ENCODE data around the gene TRAPPC1.
A peak's percentile ranks its signal among the peaks of the same experiment; 100 is the strongest.
"Not testable (repeated sequence)": the region's sequence is repeated elsewhere in the genome, so short reads cannot be mapped to it uniquely, and the experiment has no call there.

The TRAPPC1 gene, protein sequence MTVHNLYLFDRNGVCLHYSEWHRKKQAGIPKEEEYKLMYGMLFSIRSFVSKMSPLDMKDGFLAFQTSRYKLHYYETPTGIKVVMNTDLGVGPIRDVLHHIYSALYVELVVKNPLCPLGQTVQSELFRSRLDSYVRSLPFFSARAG

DNA sequence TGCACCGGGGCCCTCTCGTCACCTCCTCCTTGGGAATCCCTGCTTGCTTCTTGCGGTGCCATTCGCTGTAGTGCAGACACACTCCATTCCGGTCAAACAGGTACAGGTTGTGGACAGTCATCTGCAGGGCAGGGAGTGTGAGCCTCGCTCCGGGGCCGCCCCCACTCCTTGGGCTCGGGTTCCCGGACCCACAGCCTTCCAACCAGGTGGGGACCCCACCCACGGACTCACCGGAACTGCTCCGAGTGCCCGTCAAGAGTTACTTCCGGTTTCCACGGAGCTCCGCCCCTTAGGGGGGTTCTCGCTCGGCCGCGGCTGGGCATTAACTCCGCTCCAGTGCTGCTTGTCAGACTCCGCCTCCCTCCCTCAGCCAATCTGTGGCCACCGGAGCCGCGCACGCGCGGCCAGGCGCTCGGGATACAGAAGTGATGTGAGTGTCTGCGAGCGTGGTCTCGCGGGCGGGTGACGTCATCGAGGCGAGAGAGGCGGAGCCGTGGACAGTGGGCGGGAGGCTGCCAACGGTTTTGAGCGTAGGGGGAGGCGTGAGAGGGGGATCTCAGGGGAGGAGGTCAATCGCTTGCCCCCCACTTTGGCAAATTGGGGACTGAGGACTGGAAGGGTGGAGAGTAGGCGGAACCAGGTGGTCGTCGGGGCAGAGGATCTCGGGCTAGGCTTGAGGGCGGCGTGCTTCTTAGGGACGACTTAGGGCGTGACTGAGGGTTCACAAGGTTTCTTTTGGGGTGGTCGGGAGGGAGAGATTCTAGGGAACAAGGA, at the start of gene TRAPPC1, which contains the start of gene CNTROB:
Gene TRAPPC1, minus strand, starts transcription at position 238 of the 774 bp plus-strand sequence. Its CDS starts 117 bp downstream, at position 121.
Gene CNTROB, plus strand, starts transcription at position 498 of the 774 bp plus-strand sequence. CDS start 874 bp downstream, outside the sequence.
- peak; percentile 99 for DNase-seq

DNA sequence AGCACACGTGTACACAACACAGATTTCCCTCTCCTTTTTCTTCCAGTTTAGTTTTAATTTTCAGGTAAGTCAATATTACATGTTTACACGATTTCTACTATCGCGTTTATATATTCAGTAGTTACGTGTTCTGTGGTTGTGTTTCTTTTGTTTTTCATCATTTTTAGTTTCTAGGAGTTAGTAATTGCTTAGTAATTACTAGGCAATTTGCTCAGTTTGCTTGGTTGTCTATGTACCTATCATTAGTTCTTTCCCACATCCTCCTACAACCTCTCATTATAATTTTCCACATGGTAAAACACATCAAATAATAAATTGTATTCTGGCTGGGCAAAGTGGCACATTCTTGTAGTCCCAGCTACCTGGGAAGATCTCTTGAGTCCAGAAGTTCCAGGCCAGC, 46.1 kb upstream of the TRAPPC1 start:
- no peak for DNase-seq

DNA sequence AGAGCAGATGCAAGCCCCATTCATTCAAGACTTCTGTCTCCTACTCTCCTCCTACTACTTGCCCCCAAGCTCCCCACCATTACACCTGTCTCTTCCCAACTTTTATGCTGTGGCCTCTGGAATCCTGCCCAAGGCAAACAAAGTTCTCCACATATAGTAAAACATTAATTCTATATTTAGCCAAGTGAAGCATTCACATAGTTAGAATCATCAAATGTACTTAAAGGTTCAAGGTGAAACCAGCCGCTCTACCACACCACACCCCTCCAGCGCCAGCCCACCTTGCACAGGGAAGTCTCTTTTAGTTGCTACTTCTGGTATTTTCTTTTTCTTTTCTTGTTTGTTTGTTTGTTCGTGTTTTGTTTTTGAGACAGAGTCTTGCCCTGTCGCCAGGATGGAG, 45.3 kb upstream of the TRAPPC1 start:
- DNase-seq: no peak

DNA sequence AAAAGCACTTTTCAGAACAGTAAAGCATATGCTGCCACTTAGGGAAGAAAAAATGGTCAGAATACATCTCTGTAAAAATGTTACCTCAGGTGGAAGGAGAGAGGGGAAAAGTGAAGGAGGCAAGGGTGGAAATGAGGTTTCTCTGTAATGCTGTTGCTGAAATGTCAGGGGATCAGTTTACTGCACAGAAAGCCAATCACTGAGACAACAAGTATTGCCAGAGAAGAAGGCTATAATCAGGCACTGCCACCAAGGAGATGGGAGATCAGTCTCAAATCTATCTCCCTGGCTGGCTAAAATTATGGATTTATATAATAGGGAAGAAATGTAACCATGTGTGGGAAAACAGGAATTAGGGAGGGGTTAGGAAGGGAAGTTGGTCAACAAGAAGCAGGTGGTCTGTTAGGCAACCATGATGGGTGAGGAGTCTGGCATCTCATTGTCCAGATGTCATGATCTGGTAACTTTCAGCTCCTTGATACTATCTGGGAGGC, 42.9 kb upstream of the TRAPPC1 start:
- DNase-seq: no peak

DNA sequence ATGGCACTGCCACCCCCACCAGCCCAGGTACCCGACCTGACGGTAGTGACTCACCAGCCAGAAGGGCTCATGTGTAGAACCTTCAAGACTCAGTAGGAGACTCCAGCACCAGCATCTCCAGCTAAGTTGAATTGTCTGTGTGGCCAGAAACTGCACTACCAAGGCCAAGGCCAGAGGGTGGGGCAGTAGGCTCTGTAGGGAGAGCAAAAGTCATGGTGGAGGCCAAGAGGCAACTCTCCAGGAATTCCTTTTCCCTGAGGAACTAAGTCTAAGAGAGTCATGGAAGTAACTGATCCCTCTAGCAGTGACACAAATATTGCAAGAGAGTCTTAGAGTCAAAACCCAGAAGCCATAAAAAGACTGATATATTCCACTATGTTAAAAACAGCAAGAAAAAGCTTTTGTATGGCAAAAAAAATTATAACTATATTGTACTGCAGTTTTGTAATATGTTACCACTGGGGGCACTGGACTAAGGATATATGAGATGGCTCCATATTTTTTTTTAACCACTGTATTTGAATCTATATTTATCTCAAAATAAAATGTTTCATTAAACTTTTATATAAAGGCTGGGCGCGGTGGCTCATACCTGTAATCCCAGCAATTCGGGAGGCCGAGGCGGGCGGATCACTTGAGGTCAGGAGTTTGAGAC, 40.5 kb upstream of the TRAPPC1 start:
- DNase-seq: no peak

DNA sequence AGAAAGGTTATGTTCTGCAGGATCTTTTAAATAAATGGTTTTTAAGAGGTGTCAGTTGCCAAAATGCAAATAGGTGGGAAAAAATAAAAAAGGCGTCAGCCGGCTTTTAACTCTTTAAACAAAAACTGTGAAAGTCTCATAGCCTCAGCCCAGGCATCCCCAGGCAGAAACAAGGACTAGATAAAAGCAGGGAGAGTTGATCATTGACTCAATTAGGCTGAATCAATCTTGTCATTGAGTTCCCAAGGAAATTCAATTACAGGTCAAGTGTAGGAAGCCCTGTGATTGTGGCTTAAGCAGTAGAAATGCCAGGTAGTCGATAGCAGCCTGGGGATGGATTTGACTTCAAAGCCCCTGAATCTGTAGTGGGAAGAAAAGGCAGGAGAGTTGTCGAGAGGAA, 39.9 kb upstream of the TRAPPC1 start:
- no peak for DNase-seq

DNA sequence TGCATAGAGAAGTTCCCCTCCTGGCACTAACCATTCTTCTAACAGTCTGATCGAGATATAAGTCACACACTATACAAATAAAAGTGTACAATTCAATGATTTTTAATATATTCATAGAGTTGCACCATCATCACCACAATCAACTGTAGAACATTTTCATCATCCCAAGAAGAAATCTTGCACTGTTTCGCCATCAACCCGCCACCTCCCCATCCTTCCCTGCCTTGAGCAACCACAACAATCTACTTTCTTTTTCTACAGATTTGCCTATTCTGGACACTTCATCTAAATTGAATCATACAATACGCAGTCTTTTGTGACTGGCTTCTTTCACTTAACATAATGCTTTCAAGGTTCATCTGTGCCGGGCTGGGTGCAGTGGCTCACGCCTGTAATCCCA, 37.7 kb upstream of the TRAPPC1 start:
- DNase-seq: no peak

DNA sequence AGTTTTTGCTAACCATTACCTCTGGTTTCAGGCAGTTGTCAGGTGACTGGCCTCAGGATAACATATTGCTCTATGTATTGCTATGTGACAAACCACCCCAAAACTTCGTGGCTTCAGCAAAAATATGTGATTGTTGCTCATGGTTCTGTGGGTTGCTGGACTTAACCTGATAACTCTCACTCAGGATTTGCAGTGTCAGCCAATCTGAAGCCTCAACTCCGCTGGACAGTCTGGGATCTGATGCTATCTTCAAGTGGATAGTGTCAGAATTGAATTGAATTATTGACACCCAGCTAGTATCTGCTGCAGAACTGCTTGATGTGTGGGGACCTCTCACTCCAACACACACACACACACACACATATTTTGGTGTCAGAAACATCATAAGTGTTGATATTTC, 36.0 kb upstream of the TRAPPC1 start:
- no peak for DNase-seq

DNA sequence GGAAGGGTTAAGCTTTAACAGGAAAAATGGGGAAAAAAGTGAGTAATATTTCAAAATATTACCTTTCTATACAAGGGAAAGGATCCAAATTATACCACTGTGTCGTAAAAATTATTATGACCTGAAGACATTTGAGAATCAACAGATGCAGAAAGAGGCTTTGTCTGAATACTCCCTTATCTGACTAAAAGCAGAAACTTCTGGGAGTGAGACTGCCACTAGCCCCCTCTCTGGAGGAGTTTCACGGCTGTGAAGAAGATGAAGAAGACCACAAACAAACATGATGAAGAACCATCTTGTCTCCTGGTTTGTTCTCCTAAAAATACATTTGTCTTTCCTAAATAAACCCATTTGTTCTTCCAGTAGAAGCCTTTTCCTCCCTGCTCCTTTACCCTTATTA, 29.7 kb upstream of the TRAPPC1 start:
- no peak for DNase-seq

DNA sequence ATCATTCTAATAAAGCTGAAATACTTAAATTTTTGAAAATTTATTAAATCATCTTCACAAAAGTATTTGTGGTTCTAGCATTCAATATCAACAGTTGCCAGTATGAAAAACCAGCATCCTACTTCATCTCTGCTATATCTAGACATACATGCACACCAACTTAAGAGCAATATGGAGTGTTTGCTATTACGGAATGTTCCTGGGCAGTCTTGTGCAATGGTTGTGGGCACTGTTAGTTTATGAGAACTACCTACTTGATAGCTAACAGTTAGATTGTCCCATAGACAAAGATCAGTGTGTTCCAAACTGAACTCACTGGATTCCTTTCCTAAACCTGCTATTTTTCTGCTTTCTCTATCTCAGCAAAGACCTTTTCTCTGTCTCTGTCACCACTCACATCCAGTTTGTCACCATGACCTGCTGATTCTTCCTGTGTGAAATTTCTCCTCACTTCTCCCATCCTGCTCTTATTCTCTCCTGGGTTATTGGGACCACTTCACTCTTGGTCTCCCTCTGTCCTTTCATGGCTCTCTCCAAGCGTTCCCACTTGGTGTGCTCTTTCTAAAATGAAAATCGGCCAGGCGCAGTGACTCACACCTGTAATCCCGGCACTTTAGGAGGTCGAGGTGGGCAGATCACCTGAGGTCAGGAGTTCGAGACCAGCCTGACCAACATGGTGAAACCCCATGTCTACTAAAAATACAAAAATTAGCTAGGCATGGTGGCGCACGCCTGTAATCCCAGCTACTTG, 27.9 kb upstream of the TRAPPC1 start:
- DNase-seq: no peak

DNA sequence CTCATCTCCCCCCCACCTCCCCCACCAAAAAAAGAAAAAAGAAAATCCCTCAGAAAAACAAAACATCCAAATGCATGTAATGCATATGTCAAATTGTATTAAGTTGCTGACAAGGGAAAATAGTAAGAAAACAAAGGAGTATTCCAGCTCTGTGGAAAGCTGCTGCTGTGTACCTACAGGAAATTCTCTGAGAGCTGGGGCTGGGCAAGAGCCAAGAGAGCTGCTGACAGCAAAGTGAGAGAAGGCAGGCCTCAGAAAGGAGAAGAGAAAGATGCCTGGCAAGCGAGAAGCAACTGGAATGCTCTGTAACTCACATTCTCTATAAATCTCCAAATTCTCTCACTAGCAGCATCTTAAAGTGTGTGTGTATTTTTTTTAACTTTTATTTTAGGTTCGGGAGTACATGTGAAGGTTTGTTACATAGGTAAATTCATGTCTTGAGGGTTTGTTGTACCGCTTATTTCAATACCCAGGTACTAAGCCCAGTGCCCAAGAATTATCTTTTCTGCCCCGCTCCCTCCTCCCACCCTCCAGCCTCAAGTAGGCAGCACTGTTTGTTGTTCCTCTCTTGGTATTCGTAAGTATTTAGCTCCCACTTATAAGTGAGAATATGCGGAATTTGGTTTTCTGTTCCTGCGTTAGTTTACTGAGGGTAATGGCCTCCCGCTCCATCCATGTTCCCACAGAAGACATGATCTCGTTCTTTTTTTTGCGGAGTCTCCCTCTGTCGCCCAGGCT, 24.7 kb upstream of the TRAPPC1 start:
- no peak for DNase-seq

DNA sequence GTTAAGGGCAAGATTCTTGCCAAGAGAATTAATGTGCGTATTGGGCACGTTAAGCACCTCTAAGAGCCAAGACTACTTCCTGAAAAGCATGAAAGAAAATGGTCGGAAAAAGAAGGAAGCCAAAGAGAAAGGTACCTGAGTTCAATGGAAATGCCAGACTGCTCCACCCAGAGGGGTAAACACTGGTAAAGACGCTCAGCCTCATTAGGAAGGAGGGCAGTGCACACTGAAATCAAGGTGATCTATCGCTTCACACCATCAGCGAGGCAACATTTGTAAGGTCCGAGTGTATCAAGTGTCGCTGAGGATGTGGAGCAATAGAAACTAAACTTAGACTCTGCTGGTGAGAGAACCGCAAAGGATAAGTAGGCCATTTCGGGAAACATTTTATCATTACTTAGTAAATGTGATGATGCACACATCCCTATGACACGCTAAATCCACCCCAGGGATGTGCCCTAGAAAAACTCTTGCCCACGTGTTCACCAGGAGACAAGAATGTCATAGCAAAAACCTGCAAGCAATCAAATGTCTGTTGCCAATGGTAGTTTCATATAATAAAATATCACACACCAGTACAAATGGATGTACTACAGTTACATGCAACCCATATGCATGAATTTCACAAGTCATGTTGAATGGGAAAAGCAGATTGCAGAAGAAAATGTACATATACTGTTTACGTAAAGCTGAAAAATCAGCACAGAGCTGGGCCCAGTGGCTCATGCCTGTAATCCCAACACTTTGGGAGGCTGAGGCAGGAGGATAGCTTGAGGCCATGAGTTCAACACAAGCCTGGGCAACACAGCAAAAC, 23.9 kb upstream of the TRAPPC1 start:
- no peak for DNase-seq

DNA sequence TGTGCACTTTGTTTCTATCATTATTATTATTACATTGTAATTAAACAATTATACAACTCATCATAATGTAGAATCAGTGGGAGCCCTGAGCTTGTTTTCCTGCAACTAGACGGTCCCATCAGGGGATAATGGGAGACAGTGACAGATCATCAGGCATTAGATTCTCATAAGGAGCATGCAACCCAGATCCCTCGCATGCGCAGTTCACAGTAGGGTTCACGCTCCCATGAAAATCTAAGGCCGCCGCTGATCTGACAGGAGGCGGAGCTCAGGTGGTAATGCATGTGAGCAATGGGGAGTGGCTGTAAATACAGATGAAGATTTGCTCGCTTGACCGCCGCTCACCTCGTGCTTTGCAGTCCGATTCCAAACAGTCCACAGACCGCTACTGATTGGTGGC, 21.5 kb upstream of the TRAPPC1 start:
- DNase-seq: not testable (repeated sequence)

DNA sequence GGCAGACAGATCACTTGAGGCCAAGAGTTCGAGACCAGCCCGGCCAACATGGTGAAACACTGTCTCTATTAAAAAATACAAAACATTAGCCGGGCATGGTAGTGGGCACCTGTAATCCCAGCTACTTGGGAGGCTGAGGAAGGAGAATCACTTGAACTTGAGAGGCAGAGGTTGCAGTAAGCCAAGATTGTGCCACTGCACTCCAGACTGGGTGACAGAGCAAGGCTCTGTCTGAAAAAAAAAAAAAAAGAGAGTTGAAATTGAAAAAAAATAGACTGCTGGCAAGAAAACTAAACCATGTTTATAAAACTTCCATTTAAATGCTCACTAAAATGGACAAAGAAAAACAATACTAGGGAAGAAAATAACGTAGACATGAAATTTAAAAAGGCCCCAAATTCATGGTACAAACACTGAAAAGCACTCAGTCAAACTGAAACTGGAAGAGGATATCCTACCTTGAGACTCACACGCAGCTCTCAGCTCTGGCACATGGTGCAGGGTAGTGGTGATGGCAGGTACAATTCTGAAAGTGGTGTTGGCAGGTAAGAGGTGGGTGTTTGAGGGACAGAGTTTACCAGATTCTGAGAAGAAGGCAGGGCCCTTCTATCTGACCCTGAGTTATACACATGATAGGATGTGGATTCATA, 19.5 kb upstream of the TRAPPC1 start:
- peak; percentile 46 for DNase-seq

DNA sequence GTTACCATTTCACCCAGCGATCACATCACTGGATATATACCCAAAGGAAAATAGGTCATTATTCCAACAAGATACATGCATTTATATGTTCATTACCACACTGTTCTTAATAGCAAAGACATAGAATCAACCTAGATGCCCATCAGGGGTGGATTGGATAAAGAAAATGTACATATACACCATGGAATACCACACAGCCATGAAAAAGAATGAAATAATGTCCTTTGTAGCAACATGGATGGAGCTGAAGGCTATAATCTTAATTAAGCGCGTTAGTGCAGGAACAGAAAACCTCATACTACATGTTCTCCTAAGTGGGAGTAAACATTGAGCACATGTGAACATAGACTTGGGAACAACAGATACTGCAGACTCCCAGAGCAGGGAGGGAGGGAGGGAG, 18.8 kb upstream of the TRAPPC1 start:
- no peak for DNase-seq

DNA sequence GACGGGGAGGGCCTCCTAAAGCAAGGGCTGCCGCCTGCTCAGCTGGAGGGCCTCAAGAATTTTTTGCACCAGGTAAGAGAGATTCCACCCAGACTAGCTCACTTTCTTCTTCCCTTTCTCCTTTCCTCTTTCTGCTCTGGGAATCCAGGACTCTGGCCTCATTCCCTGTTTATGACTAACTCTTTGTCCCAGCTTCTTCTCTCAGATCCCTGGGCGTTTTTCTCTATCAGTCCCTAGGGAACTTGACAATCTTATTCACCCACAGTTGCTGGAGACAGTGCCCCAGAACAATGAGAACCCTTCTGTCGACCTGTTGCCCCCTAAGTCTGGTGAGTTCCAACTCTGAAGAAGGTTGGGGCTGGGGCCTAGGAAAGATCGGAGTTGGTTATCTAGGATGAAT, 15.9 kb upstream of the TRAPPC1 start:
- no peak for DNase-seq

DNA sequence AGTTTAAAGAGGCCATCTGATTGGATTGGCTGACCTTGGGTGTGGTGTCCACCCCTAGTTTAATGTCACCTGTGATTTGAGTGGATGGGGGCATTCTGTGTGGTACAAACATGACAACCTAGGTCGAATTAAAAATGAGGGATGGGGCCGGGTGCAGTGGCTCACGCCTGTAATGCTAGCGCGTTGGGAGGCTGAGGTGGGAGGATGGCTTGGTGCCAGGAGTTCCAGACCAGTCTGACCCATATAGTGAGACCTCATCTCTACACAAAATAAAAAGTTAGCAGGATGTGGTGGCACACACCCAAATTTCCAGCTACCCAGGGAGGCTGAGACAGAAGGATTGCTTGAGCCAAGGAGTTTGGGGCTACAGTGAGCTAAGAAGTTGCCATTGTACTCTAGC, 14.7 kb upstream of the TRAPPC1 start:
- no peak for DNase-seq

DNA sequence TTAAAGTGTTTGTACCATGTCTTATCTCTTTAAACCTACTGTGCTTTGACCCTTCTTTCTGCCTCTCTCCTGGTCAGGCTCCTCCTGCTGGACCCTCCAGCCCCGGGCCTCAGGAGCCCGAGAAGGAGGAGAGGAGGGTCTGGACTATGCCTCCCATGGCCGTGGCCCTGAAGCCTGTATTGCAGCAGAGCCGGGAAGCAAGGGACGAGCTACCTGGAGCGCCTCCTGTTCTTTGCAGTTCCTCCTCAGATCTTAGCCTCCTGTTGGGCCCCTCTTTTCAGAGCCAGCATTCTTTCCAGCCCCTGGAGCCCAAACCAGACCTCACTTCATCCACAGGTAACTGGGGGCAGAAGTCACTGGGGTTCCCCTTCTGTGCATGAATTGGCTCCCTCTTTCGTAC, 13.9 kb upstream of the TRAPPC1 start:
- DNase-seq: no peak

DNA sequence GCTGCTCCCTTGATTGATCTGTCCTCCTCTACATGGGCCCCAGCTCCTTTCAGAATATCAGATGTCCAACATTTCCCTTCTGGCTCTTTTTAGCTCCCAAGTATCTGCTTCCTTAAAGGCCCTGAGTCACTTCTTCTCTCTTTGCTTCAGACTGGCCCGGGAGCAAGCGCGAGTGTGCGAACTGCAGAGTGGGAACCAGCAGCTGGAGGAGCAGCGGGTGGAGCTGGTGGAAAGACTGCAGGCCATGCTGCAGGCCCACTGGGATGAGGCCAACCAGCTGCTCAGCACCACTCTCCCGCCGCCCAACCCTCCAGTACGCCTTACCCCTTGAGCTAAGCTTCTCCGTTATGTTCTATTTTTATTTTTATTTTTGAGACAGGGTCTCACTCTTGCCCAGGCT, 12.6 kb upstream of the TRAPPC1 start:
- DNase-seq: no peak

DNA sequence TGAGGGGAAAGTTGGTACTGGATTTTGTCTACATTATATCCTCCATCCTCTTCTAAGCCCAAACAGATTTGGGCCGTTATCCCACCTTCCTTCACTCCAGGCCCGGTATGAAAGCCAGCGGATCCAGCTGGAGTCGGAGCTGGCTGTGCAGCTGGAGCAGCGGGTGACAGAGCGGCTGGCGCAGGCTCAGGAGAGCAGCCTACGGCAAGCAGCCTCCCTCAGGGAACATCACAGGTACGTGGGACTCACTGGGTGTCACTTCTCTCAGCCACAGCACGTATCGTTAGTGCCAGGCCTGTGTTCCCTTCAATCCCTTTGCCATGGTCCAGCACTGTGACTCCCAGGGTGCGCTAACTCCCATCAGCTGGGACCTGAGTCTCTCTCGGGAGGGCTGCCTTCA, 11.5 kb upstream of the TRAPPC1 start:
- DNase-seq: no peak

DNA sequence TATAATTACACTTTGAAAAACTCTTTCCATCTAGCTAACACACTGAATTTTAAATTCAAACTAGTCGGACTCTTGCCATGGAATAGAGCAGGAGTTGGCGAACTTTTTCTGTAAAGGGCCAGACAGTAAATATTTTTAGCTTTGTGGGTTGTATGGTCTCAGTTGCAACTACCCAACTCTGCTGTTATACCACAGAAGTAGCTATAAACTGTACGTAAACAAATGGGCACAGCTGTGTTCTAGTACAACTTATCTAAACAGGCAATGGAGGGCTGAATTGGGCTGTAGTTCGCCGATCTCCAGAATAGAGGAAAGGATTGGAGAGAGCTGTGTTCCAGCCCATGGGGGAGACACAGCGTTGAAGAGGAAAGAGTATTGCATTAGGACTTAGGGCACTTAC, 9.0 kb upstream of the TRAPPC1 start:
- no peak for DNase-seq

Measured in stimulated activated CD4-positive, alpha-beta T cell treated with anti-CD3 and anti-CD28 coated beads, Interleukin-4, amount 100 ng/mL, for 1 hour (primary cell).